Mucosa of stomach (tissue), 1 donor: ENCODE measurements around the gene SYVN1.

Experiments used
- H3K27me3 ChIP-seq: one replicate; pipeline ENCODE4 v1.7.0; 2013; ENCODE audit warnings: mild to moderate bottlenecking, low read length; ENCODE audit not compliant: control insufficient read depth, insufficient read depth
- H3K36me3 ChIP-seq: one replicate; pipeline ENCODE4 v1.7.0; 2013; ENCODE audit warnings: low read length; ENCODE audit not compliant: control insufficient read depth, insufficient read depth
- H3K4me1 ChIP-seq: one replicate; pipeline ENCODE4 v1.7.0; 2013; ENCODE audit warnings: mild to moderate bottlenecking, low read length; ENCODE audit not compliant: control insufficient read depth, insufficient read depth
- H3K4me3 ChIP-seq: one replicate; pipeline ENCODE4 v1.7.0; 2013; ENCODE audit warnings: low read length
- H3K9ac ChIP-seq: one replicate; pipeline ENCODE4 v1.7.0; 2013; ENCODE audit warnings: mild to moderate bottlenecking, low read length, moderate library complexity
- H3K9me3 ChIP-seq: one replicate; pipeline ENCODE4 v1.7.0; 2013; ENCODE audit warnings: mild to moderate bottlenecking, low read length, moderate library complexity; ENCODE audit not compliant: control insufficient read depth
- donor health status: Pancreatic carcinoma.

SYVN1 gene

DNA sequence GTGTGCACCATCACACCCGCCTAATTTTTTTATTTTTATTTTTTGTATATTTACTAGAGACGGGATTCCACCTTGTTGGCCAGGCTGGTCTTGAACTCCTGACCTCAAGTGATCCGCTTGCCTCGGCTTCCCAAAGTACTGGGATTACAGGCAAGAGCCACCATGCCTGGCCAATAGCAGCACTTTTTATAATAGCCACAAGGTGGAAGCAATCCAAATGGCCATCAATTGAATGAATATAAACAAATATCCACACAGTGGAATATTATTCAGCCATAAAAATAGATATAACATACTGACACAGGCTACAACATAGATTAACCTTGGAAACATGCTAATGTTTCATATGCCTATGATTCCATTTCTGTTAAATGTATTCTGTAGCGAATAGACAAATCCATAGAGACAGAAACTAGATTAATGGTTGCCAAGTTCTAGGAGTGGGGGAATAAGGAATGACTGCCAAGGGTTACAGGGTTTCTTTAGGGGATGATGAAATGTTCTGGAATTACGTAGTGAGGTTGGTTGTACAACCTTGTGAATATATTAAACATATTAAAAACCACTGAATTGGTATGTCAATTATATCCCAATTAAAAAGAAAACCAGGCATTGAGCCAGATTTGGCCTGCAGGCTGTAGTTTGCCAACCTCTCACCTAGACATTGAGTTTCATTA is 33.5 kb downstream of the SYVN1 start:
- Histone ChIP-seq H3K4me3 (no peak overlapping the region), H3K27me3 (no peaks in the 10 kb centered on the region), H3K36me3 (no peaks in the 10 kb centered on the region), H3K4me1 (peaks cover 19% of the 10 kb centered on the region), H3K9ac (no peak overlapping the region), H3K9me3 (no peaks in the 10 kb centered on the region)

DNA sequence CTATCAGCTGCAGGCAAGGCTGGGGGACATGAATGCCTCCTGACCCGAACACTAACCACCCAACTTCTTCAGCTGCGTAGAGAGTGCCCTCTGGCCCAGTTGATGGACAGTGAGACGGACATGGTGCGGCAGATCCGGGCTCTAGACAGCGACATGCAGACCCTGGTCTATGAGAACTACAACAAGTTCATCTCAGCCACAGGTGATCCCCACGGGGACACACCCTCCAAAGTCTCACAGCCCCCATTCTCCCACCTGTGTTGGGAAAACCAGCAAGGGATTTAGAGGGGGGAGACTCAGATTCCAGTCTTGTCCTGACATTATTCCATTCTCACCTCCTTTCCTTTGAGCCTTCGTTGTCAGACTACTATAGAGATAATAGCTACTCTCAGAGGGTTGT is 37.4 kb downstream of the SYVN1 start:
- no peak overlapping the region for H3K4me3 ChIP-seq
- H3K9me3 ChIP-seq: no peaks in the 10 kb centered on the region
- H3K27me3 ChIP-seq: no peaks in the 10 kb centered on the region
- H3K9ac ChIP-seq: peak overlapping the region; percentile 83
- H3K36me3 ChIP-seq: no peaks in the 10 kb centered on the region
- peaks cover 12% of the 10 kb centered on the region for H3K4me1 ChIP-seq

DNA sequence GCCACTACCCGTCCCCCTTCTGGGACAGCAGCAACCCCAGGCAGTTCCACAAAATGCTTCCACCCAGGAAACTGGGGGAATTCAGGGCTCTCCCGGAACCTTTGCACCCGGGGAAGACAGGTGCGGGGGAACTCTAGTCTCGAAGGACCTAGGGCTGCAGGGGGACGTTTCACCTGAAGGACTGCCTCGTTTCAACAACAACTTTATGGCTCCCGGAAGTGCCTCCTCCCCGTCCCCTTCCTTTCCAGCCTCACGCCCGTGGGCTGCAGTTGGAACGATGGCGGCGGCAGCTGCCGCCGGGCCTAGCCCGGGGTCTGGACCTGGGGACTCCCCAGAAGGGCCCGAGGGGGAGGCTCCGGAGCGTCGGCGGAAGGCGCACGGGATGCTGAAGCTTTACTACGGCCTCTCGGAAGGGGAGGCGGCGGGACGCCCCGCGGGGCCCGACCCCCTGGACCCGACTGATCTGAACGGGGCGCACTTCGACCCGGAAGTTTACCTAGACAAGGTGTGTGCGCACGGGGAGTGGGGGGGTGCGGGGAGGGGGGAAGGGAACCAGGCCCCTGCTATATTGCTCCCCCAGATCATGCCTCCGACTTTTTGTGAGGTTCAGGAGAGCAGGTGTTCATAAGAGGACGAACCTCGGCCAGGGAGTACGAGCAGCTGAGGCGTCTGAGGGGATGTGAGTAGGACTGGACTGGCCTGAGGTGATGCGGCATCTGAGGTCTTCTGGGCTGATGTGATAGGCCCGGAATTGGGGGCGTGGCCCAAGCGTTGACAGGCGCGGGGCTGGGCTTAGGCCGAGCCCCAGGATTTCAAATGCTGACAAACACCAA is 38.1 kb downstream of the SYVN1 start, which contains the start of gene VPS51:
Gene VPS51 (plus strand): TSS at position 241 of the 833 bp plus-strand sequence. CDS start 37 bp downstream, at position 278.
- Histone ChIP-seq H3K27me3 (no peaks in the 10 kb centered on the region), H3K9me3 (no peaks in the 10 kb centered on the region), H3K9ac (peak within 1 kb of the TSS; percentile 83), H3K36me3 (no peaks in the 10 kb centered on the region), H3K4me3 (peak within 1 kb of the TSS; percentile 63), H3K4me1 (peaks cover 11% of the 10 kb centered on the region)

- peak overlapping the region; percentile 83 for H3K9ac ChIP-seq
- no peaks in the 10 kb centered on the region for H3K36me3 ChIP-seq
- no peak overlapping the region for H3K4me3 ChIP-seq
- H3K4me1 ChIP-seq: peaks cover 11% of the 10 kb centered on the region
- H3K9me3 ChIP-seq: no peaks in the 10 kb centered on the region
- no peaks in the 10 kb centered on the region for H3K27me3 ChIP-seq
Observed at GRCh38 chr11:65095427-65095826, 38.9 kb downstream of the SYVN1 start.

GRCh38 chr11:65090628-65091027 is 43.7 kb downstream of the SYVN1 start:
- Histone ChIP-seq H3K4me3 (no peak overlapping the region), H3K36me3 (no peaks in the 10 kb centered on the region), H3K27me3 (no peaks in the 10 kb centered on the region), H3K4me1 (peaks cover 2% of the 10 kb centered on the region), H3K9me3 (no peaks in the 10 kb centered on the region), H3K9ac (no peak overlapping the region)

DNA sequence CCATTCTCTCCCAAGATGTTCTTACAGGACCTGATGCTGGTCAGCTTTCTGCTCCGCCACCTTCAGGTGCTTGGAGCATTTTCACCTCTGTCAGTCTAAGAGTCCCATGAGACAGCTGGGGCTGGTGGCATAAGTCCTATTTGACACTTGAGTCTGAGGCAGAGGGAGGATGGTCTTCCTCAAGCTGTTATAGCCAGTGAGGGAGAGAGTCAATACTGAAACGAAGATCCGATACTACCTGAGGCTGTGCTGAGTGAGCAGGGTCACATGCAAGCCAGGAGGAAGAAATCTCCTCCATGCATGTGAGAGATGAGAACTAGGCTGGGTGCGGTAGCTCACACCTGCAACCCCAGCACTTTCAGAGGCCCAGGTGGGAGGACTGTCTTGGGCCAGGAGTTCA is 44.7 kb downstream of the SYVN1 start:
- no peaks in the 10 kb centered on the region for H3K9me3 ChIP-seq
- no peak overlapping the region for H3K9ac ChIP-seq
- no peaks in the 10 kb centered on the region for H3K27me3 ChIP-seq
- no peaks in the 10 kb centered on the region for H3K36me3 ChIP-seq
- no peak overlapping the region for H3K4me3 ChIP-seq
- peaks cover 8% of the 10 kb centered on the region for H3K4me1 ChIP-seq

- Histone ChIP-seq H3K4me3 (no peak overlapping the region), H3K9ac (no peak overlapping the region), H3K36me3 (no peaks in the 10 kb centered on the region), H3K9me3 (no peaks in the 10 kb centered on the region), H3K27me3 (no peaks in the 10 kb centered on the region), H3K4me1 (peaks cover 18% of the 10 kb centered on the region)
Observed at GRCh38 chr11:65087827-65088226, 46.5 kb downstream of the SYVN1 start.

DNA sequence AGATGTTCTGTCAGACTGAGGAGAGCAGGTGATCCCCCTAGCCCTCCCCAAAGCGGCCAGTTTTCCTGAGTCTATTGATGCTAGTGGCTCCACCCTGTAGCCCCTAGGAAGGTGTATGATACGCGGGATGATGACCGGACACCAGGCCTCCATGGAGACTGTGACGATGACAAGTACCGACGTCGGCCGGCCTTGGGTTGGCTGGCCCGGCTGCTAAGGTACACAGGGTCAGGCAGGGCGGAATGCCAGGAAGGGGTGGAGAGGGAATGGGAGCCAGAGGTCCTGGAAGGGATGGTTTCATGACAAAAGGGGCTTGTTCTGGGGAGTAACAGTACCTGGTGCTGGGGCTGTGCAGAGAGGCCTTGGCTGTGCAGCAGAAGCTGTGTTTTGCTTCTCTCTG is 47.1 kb downstream of the SYVN1 start:
- no peaks in the 10 kb centered on the region for H3K36me3 ChIP-seq
- no peaks in the 10 kb centered on the region for H3K9me3 ChIP-seq
- no peaks in the 10 kb centered on the region for H3K27me3 ChIP-seq
- no peak overlapping the region for H3K9ac ChIP-seq
- H3K4me1 ChIP-seq: peaks cover 18% of the 10 kb centered on the region
- H3K4me3 ChIP-seq: no peak overlapping the region

DNA sequence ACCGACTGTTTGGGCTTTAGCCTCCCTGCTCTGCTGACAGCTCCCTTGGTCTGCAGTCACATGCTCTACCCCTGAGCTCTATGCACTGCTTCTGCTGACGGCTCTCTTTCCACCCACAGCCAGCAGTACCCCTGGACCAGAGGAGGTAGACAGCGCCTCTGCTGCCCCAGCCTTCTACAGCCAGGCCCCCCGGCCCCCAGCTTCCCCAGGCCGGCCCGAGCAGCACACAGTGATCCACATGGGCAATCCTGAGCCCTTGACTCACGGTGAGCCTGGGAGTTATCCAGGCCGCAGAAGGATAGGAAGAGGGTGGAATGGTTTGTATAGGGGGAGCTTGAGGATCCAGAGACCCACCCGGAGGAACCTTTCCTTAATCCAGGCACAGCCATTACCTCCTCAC is 47.5 kb downstream of the SYVN1 start:
- Histone ChIP-seq H3K27me3 (no peaks in the 10 kb centered on the region), H3K9ac (no peak overlapping the region), H3K4me1 (peaks cover 18% of the 10 kb centered on the region), H3K36me3 (no peaks in the 10 kb centered on the region), H3K9me3 (no peaks in the 10 kb centered on the region), H3K4me3 (no peak overlapping the region)

DNA sequence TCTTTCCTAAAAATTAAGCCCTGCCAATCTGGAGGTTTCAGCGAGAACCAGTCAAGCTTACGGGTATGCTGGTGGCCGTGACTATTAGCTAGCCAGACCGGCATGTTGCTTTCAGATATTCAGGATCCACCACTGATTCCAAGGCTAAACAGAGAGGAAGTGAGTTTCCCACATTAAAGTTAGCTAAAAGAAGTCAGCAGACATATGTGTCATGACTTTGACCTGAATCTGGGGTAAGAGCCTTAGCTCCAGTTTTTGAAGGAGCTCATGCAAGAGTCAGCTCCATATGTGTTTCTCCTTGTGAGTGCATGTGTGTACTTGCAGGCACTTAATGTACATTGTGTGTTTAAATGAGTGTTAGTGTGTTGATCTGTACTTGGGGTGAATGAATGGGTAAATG is 48.9 kb downstream of the SYVN1 start:
- Histone ChIP-seq H3K27me3 (no peaks in the 10 kb centered on the region), H3K36me3 (no peaks in the 10 kb centered on the region), H3K4me1 (peaks cover 18% of the 10 kb centered on the region), H3K4me3 (no peak overlapping the region), H3K9ac (no peak overlapping the region), H3K9me3 (no peaks in the 10 kb centered on the region)

DNA sequence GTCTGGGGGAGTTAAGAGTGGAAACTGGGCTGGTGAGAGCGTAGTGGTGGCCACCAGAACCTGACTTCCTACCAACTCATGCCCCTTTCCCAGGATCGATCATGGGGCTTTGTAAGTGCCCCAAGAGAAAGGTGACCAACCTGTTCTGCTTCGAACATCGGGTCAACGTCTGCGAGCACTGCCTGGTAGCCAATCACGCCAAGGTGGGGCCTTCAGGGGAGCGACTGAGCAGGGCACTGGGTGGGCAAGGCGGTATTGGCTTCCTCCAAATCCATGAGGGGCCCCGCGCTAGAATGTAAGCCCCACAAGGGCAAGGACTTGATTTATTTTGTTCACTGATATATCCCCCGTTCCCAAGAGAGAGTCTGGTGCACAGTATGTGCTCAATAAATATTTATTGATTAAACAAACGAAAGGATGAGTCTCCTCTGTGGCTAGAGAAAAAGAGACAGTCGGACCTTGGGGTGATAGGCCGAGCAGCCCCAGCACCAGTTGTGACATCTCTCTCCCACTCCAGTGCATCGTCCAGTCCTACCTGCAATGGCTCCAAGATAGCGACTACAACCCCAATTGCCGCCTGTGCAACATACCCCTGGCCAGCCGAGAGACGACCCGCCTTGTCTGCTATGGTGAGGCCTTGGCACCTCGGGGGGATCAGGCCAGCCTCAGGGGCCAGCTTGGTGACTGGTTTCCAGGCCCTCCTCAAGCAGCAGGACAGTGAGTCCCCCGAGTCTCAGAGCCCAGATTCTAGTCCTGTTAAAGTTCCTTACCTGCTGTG is 49.5 kb downstream of the SYVN1 start:
- peaks cover 18% of the 10 kb centered on the region for H3K4me1 ChIP-seq
- peak overlapping the region; percentile 85 for H3K4me3 ChIP-seq
- H3K9me3 ChIP-seq: no peaks in the 10 kb centered on the region
- H3K36me3 ChIP-seq: no peaks in the 10 kb centered on the region
- H3K9ac ChIP-seq: peak overlapping the region; percentile 88
- no peaks in the 10 kb centered on the region for H3K27me3 ChIP-seq
